HepG2 (cell line): ENCODE data around the gene RGS19. TPM values are rescaled to one million over a fixed set of nuclear protein-coding genes. Genes with fewer than 3 reads are reported as not detected.
A peak's percentile ranks its signal among the peaks of the same experiment; 100 is the strongest.

Experiments
- CTCF ChIP-seq: sonication (generic); formaldehyde crosslinking; IDR thresholded peaks from 2 replicates; pipeline ENCODE4 v1.5.0; 2020; ENCODE audit warnings: mild to moderate bottlenecking, missing genetic modification reagents, moderate library complexity
- EP300 ChIP-seq, 3 experiments: sonication (generic) in 1 of 3; formaldehyde crosslinking in 1 of 3; IDR thresholded peaks; 2 replicates each; pipeline versions ENCODE4 v1.5.1 to v1.6.1; 2011 to 2020; ENCODE audit warnings: low read depth in 2 of 3, low read length in 2 of 3, borderline replicate concordance in 1 of 3, improper control_type of control experiment in 1 of 3, mild to moderate bottlenecking in 1 of 3, missing genetic modification reagents in 1 of 3, moderate library complexity in 1 of 3
- HOXA7 ChIP-seq: sonication (generic); formaldehyde crosslinking; IDR thresholded peaks from 2 replicates; pipeline ENCODE4 v1.8.1; 2022; ENCODE audit warnings: mild to moderate bottlenecking, missing genetic modification reagents, moderate library complexity
- MTERF4 ChIP-seq: sonication (generic); formaldehyde crosslinking; IDR thresholded peaks from 2 replicates; pipeline ENCODE4 v1.8.0; 2023; ENCODE audit warnings: mild to moderate bottlenecking, missing genetic modification reagents
- RBAK ChIP-seq: sonication (generic); formaldehyde crosslinking; IDR thresholded peaks from 2 replicates; pipeline ENCODE4 v1.5.1; 2020; ENCODE audit warnings: mild to moderate bottlenecking, missing genetic modification reagents
- SMAD1 ChIP-seq: sonication (generic); formaldehyde crosslinking; IDR thresholded peaks from 2 replicates; pipeline ENCODE4 v1.4.0; 2020; ENCODE audit warnings: missing genetic modification reagents, low read depth, mild to moderate bottlenecking, borderline replicate concordance
- SNAPC5 ChIP-seq: sonication (generic); formaldehyde crosslinking; IDR thresholded peaks from 2 replicates; pipeline ENCODE4 v1.8.1; 2023; ENCODE audit warnings: mild to moderate bottlenecking, missing genetic modification reagents, borderline replicate concordance
- TOPORS ChIP-seq: sonication (generic); formaldehyde crosslinking; IDR thresholded peaks from 2 replicates; pipeline ENCODE4 v1.8.0; 2023; ENCODE audit warnings: mild to moderate bottlenecking, missing genetic modification reagents
- ZNF256 ChIP-seq: sonication (generic); formaldehyde crosslinking; conservative IDR thresholded peaks from 2 replicates; pipeline ENCODE4 v1.4.0; 2020; ENCODE audit warnings: missing genetic modification reagents
- ZNF264 ChIP-seq: sonication (generic); formaldehyde crosslinking; IDR thresholded peaks from 2 replicates; pipeline ENCODE4 v1.4.0; 2020; ENCODE audit warnings: missing genetic modification reagents
- ZNF30 ChIP-seq: sonication (generic); formaldehyde crosslinking; IDR thresholded peaks from 2 replicates; pipeline ENCODE4 v1.5.0; 2020; ENCODE audit warnings: mild to moderate bottlenecking, missing genetic modification reagents
- ZNF782 ChIP-seq: sonication (generic); formaldehyde crosslinking; IDR thresholded peaks from 2 replicates; pipeline ENCODE4 v1.4.0; 2020; ENCODE audit warnings: missing genetic modification reagents, mild to moderate bottlenecking, borderline replicate concordance
- ZXDC ChIP-seq: sonication (generic); formaldehyde crosslinking; IDR thresholded peaks from 2 replicates; pipeline ENCODE4 v1.5.0; 2020; ENCODE audit warnings: mild to moderate bottlenecking, missing genetic modification reagents
- polyA plus RNA-seq, 8 experiments: library from polyadenylated mRNA; depleted of rRNA in 3 of 8; stranded (reverse) in 7 of 8; unstranded in 1 of 8; fragments of >200 nt; fragmentation: Illumina TruSeq in 4 of 8; extraction: Trizol in 4 of 8; gene quantifications; 2 replicates each; pipeline versions ENCODE4 v1.2.1 to v1.2.3, GENCODE V29; 2011 to 2016; ENCODE audit warnings: low read depth in 4 of 8, missing spikeins in 1 of 8, mixed read lengths in 1 of 8; ENCODE audit not compliant: insufficient read depth in 1 of 8
- total RNA-seq, 5 experiments: library from RNA; depleted of rRNA; stranded (reverse); fragments of >200 nt; fragmentation: Illumina TruSeq; extraction: Trizol; gene quantifications; 2 replicates each; pipeline ENCODE4 v1.2.3, GENCODE V29; 2016; ENCODE audit warnings: low read depth in 1 of 5
- TF ChIP-seq, protein P1 (sequence below): sonication (generic); formaldehyde crosslinking; IDR thresholded peaks from 2 replicates; pipeline ENCODE4 v1.8.1; 2023; ENCODE audit warnings: mild to moderate bottlenecking, missing genetic modification reagents
- TF ChIP-seq, protein P2 (sequence below): sonication (generic); formaldehyde crosslinking; IDR thresholded peaks from 2 replicates; pipeline ENCODE4 v1.5.0; 2020; ENCODE audit warnings: missing genetic modification reagents, mild to moderate bottlenecking, borderline replicate concordance
- TF ChIP-seq, protein P3 (sequence below): sonication (generic); formaldehyde crosslinking; IDR thresholded peaks from 2 replicates; pipeline ENCODE4 v1.5.1; 2020; ENCODE audit warnings: missing genetic modification reagents, mild to moderate bottlenecking, borderline replicate concordance

The RGS19 gene
- total and polyA plus RNA-seq, 2 of the 13 experiments (the other 11 are each of a cell fraction or from before 2014, with no cell fraction given), result 10.7 to 11.9 TPM

DNA sequence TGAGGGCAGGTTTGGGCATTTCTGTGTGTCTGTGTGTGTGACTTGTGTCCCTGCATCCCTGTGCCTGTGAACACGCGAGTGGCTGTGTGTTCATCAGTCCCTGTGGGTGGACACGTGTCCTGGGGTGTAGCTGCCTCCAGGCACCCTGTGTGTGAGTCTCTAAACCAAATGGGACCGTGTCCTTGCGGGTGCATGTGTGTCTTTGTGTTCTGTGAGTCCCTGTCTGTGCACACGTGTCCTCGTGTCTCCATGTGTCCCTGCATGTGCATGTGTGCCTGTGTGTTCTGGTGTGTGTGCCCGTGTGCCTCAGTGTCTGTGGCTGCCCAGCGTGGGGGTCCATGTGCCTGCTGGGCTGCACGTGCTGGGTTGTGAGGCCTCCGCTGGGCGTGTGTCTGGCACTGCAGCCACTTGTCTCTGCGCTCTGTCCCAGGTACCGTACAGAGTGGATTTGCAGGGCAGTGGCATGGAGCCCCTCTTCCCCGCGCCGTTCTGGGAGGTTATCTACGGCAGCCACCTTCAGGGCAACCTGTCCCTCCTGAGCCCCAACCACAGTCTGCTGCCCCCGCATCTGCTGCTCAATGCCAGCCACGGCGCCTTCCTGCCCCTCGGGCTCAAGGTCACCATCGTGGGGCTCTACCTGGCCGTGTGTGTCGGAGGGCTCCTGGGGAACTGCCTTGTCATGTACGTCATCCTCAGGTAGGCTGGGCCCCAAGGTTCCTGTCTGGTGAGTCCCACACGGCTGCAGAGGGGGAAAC is 13.1 kb upstream of the RGS19 start (continued):
- no peak for TF ChIP-seq TOPORS (CRISPR knock-in tag)
- no peak for TF ChIP-seq HOXA7 (CRISPR knock-in tag)
- TF ChIP-seq, protein P1, sequence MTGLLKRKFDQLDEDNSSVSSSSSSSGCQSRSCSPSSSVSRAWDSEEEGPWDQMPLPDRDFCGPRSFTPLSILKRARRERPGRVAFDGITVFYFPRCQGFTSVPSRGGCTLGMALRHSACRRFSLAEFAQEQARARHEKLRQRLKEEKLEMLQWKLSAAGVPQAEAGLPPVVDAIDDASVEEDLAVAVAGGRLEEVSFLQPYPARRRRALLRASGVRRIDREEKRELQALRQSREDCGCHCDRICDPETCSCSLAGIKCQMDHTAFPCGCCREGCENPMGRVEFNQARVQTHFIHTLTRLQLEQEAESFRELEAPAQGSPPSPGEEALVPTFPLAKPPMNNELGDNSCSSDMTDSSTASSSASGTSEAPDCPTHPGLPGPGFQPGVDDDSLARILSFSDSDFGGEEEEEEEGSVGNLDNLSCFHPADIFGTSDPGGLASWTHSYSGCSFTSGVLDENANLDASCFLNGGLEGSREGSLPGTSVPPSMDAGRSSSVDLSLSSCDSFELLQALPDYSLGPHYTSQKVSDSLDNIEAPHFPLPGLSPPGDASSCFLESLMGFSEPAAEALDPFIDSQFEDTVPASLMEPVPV, result no peak
- no peak for TF ChIP-seq MTERF4 (CRISPR knock-in tag)
- no peak for TF ChIP-seq ZXDC (CRISPR knock-in tag)
- TF ChIP-seq, protein P2, sequence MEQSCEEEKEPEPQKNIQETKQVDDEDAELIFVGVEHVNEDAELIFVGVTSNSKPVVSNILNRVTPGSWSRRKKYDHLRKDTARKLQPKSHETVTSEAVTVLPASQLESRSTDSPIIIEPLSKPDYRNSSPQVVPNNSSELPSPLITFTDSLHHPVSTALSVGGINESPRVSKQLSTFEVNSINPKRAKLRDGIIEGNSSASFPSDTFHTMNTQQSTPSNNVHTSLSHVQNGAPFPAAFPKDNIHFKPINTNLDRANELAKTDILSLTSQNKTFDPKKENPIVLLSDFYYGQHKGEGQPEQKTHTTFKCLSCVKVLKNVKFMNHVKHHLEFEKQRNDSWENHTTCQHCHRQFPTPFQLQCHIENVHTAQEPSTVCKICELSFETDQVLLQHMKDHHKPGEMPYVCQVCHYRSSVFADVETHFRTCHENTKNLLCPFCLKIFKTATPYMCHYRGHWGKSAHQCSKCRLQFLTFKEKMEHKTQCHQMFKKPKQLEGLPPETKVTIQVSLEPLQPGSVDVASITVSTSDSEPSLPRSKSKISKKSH (CRISPR knock-in tag), result no peak; the same call in 1 of the 2 replicates
- no peak for TF ChIP-seq RBAK (CRISPR knock-in tag)
- no peak for TF ChIP-seq SNAPC5 (CRISPR knock-in tag)
- peak; percentile 39; the same call in 1 of the 2 replicates for TF ChIP-seq ZNF782 (CRISPR knock-in tag)
- TF ChIP-seq, protein P3, sequence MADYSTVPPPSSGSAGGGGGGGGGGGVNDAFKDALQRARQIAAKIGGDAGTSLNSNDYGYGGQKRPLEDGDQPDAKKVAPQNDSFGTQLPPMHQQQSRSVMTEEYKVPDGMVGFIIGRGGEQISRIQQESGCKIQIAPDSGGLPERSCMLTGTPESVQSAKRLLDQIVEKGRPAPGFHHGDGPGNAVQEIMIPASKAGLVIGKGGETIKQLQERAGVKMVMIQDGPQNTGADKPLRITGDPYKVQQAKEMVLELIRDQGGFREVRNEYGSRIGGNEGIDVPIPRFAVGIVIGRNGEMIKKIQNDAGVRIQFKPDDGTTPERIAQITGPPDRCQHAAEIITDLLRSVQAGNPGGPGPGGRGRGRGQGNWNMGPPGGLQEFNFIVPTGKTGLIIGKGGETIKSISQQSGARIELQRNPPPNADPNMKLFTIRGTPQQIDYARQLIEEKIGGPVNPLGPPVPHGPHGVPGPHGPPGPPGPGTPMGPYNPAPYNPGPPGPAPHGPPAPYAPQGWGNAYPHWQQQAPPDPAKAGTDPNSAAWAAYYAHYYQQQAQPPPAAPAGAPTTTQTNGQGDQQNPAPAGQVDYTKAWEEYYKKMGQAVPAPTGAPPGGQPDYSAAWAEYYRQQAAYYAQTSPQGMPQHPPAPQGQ (CRISPR knock-in tag), result no peak
- TF ChIP-seq SMAD1, result no peak
- TF ChIP-seq ZNF256 (CRISPR knock-in tag), result no peak
- no peak for TF ChIP-seq CTCF (CRISPR knock-in tag)
- no peak for TF ChIP-seq EP300 (IDR thresholded peaks at IDR 0.05; ENCODE audit: low read depth in 2 of 2, low read length in 2 of 2)
- no peak for TF ChIP-seq EP300 (CRISPR knock-in tag; IDR thresholded peaks at IDR 0.05; ENCODE audit: borderline replicate concordance)
- TF ChIP-seq ZNF264, result no peak
- no peak for TF ChIP-seq ZNF30 (CRISPR knock-in tag)
